ENCODE measurements around the gene ZNF331.

The ZNF331 gene

DNA sequence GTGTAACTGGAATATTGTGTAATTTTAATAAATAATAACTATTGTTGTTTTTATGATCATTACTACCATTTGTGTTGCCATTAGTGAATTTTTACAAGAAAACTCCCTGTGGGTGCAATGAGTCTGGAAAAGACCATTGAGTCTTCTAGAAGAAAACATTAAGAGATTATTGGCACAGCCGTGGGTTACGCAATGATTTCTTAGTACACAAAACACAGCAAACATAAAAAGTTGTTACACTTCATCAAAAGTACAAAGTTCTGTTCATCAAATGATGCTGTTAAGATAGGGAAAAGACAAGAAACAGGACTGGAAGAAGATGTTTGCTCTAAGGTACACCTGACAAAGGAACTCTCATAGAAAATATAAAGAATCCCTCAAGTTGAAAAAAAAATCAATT, 41.6 kb downstream of the ZNF331 start:
- DNase-seq, result no peak

DNA sequence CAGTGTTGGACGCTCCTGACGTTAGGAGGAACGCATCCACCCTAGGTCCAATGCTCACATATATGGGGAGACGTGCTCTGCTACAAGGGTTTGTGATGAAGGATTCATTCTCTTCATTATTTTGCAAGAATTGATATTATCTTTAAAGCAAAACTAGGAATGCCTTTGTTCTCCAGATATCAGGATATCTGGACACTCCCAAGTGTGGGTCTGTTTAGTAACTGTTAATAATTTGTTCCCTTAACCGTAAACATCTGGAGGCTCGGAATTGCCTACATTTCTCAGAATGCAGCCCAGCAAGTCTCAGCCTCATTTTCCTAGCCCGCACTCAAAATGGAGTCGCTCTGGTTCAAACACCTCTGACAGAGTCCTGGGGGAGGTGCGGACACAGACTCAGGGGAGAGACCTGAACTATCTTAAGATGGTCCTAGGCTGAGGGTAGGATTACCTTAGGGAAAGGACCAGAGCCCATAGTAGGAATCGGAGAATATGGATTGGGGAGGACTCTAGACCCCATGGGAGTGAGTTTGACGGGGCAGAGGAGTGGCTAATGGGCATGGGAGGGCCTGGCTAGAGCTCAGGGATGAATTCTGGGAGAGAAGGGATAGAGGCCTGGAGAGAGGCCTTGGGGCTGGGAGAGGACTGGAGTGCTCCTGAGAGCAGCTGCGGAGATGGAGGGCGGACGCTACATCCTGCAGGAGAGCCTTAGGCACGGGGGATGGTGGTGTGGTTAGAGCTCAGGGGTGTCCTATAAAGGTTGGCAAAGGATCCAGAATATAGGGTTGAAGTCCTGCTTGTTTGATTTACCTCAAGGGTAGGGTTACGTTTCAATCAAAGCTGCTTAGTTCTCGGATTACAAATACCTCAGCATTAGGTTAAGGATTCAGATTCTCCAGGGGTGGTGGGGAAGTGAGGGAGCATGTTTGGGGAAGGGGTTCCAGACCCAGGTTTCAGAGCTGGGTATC, 43.2 kb downstream of the ZNF331 start:
- DNase-seq, result no peak

DNA sequence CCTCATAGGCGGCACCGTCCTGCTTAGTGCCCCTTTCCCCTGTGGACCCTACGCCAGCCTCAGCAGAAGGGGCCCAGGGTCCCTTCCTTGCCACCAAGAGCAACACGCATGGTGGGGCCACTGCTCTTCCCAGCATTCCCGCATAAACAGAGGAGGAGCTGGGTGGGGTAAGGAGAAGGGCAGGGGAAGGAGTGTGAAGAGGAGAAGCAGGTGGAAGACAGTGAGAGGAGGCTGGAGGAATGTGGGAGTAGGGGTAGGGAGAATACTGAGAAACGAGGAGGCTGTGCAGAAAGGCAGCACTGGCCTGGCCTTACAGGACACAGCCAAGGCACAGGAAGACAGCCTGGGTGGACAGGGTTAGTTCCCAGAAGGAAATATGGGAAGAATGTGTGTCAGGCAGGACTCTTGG, 43.9 kb downstream of the ZNF331 start:
- no peak for DNase-seq

- DNase-seq, result no peak
These were observed 45.2 kb downstream of the ZNF331 start for GRCh38 chr19:53583181-53583580.

DNA sequence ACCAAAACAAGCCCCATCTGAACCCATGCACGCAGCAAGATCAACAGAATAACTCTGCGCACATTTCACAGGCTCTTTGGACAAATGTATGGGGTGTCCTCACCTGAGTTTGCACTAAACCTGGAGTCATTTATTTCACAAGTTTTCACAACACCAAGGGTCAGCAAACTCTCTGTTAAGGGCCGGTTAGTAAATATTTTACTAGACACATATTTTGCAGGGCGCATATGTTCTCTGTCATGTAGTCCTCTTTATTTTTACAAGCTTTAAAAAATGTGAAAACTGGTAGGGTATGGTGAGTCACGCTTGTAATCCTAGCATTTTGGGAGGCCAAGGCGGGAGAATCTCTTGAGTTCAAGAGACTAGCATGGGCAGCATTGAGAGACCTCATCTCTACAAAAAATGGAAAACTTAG, 48.3 kb downstream of the ZNF331 start:
- no peak for DNase-seq

GRCh38 chr19:53594811-53595509, 57.0 kb downstream of the ZNF331 start:
- no peak for DNase-seq

DNA sequence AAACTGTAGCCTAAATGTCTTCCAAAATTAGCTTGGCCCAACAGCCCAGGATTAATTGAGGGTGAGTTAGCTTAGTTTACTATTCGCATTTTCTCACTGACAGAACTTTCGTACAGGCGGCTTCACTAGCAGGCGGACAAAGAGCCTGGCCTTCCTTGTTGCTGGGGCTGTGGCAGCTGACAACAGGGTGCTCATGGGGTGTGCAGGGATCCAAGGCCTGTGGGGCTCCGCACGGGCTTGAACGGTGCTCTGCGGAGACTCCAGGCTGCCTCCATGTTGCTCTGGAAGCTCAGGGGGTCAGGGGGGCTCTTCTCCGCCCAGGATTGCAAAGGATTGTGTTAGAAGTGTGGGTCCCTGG, 57.5 kb downstream of the ZNF331 start:
- no peak for DNase-seq

GRCh38 chr19:53596056-53596455, 58.1 kb downstream of the ZNF331 start:
- no peak for DNase-seq

DNA sequence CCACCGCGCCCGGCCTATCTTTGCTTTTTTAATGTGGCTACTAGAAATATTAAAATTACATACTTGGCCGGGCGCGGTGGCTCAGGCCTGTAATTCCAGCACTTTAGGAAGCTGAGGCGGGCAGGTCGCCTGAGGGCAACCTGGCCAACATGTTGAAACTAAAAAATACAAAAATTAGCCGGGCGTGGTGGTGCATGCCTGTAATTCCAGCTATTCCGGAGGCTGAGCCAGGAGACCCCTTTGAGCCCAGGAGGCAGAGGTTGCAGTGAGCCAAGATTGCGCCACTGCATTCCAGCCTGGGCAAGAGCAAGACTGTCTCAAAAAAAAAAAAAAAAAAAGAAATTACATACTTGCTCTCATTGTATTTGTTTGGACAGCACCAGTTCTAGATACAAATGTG, 59.1 kb downstream of the ZNF331 start:
- DNase-seq, result no peak

DNA sequence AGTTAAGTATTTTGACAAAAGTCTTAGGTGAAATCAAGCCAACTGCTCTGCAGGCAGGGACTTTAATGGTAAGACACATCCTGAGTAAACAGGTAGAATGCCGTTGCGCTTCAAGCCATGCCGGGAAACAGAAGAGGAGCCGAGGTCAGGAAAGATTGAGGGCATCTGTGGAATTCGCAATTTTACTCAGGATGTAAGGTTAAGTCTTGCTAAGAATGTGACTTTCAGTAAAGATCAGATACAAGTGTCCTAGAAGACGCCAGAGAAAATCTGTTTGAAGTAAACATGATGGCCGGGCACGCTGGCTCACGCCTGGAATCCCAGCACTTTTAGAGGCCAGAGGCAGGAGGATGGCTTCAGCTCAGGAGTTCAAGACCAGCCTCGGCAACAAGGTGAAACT, 60.4 kb downstream of the ZNF331 start:
- no peak for DNase-seq

- DNase-seq, result no peak
These were observed 62.3 kb downstream of the ZNF331 start for GRCh38 chr19:53600217-53600616.

DNA sequence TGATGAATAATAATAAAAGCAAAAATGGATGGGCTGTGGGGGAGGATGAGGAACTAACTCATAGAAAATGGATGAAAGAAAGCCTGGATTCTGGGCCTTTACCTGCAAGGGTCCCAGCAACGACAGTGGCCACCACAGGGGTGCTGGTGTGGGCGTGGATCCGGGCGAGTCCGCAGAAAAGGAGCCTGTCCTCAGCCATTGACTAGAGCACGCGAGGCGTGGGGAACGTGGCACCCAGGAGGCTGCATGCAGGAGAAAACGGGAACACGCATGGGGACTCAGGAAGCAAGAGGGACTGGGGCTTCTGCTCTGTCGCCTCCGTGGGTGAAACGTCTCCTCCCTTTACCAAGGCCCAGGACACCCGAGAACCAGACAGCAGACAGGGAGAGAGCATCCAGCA, 68.1 kb downstream of the ZNF331 start:
- DNase-seq, result no peak

- DNase-seq, result no peak
These were observed 70.4 kb downstream of the ZNF331 start for GRCh38 chr19:53608381-53608780.

DNA sequence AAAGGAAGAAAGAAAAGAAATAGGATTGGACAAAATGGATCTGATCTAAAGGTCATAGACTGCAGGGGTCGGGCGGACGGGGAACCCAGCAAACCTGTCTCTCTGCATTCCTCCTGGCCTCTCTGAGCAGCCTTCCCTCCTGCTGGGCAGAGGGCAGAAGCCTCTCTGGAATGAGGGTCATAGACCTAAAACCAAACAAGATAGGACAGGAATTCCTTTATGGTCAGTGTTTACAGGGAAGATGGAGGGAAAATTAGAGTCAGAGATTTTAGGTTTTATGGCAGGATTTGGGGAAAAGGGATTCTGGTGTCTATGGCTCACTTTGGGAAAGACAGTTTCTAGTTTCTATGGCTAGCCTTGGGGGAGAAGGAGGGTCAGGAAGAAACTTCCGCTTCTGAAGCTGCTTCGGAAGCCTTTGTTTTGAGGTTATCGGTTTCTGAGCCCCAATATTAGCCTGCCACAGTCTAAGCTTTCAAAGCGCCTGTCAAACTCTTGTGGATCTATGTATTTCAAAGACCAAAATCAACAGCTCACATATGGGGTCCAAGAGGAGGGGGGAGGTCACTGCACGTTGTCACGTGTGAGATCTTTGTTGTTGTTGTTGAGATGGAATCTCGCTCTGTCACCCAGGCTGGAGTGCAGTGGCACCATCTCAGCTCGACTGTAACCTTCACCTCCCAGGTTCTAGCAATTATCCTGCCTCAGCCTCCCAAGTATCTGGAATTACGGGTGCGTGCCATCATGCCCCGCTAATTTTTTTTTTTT, 75.0 kb downstream of the ZNF331 start:
- DNase-seq, result no peak

DNA sequence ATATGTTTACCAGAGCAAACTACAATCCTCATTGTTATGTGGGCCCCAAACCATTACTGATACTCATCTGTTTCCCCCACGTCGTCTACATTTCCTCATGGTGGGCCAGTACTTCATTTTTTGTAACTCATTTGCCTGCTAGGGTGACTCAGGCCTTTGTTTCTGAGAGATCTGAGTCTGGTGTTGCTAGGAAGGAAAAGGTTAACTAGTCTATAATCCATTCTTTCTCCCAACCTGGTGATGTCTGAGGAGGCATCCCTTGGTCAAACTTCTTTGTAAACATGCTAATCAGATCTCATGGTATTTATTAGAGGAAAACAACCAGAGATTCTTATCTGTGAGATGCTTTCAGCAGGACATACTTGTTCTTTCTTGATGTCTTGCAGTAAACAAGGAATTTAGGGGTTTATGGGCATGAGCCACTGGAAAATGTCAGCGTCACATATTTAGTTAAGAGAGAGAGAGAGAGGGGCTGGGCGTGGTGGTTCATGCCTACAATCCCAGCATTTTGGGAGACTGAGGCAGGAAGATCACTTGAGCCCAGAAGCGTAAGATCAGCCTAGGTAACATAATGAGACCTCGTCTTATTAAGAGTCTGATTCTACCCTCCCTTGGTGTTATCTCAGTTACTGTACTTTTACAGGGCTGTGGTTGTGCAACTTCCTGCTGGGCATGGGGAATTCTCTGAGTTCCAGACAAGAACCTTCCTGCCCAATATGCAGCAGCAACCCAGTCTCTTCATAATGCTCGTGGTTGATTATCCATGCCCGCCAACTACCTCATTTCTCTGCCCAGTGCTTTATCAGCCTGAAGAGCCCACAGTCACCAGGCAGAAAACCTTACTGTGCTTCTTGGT, 84.2 kb downstream of the ZNF331 start:
- DNase-seq, result no peak

DNA sequence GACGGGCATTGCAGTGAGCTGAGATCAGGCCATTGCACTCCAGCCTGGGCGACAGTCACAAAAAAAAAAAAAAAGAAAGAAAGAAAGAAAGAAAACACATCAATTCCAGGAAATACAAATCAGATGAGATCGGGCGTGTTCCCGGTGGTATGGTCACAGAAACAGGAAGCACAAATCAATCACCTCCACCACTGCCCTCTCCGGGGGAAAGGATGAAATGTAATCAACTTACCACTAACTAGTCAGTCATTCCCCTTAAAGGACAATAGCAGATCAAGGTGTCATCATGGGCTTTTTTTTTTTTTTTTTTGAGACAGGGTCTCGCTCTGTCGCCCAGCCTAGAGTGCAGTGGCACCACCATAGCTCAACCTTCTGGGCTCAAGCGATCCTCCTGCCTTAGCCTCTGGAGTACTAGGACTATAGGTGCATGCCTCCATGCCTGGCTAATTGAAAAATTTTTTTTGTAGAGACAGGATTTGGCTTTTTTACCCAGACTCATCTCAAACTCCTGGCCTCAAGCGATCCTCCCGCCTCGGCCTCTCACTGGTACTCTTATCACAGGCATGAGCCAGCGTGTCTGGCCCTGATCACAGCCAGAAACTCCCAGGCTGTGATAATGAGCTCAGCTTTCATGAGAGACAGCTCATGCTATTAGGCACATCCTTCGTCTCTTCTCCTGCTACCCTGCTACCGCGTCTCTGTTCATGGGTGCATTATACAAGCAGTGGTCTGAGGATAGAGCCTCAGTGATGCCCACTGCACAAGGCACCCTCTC, 87.0 kb downstream of the ZNF331 start:
- DNase-seq, result no peak

- DNase-seq, result no peak
These were observed 88.5 kb downstream of the ZNF331 start for GRCh38 chr19:53626486-53626885.

DNA sequence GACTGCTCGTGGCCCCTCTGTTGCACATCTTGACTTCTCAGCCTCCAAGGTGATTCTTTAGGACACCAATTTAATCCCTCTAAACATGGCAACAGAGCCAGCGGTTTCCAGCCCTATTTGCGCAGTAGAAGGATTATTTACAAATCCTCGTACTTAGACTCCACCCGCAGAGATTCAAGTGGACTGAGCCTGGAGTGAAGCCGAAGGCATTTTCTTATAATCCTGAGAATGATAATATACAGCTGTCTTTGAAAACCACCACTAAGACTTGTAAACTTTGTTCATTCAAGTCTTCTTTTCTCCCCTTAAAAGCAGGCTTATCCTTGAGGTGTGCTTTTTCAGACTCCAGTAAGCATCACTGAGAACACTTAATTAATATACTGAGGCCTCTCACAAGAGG, 89.0 kb downstream of the ZNF331 start:
- DNase-seq, result no peak

Measured in activated gamma-delta T cell treated with Interleukin-2 at 50 U/mL for 16 hours (primary cell).